Activated CD4-positive, alpha-beta T cell treated with anti-CD3 and anti-CD28 coated beads, Interleukin-2, Interleukin-6, amounts not matched to agents 100 ng/mL and 50 ng/mL, durations not matched to agents 16 hours and 8 hours (primary cell): Measurements from ENCODE around the gene LRRC52.
"Not testable (repeated sequence)": the region's sequence is repeated elsewhere in the genome, so short reads cannot be mapped to it uniquely, and the experiment has no call there.

ENCODE experiments used
- DNase-seq: peaks from one replicate; pipeline ENCODE4 v3.0.0-alpha.2; 2020

LRRC52 gene

GRCh38 chr1:165591391-165591790 lies 47.6 kb downstream of the LRRC52 start:
- DNase-seq: not testable (repeated sequence)

- peak; percentile 77 for DNase-seq
These were observed 49.4 kb downstream of the LRRC52 start for GRCh38 chr1:165592945-165593823.

DNA sequence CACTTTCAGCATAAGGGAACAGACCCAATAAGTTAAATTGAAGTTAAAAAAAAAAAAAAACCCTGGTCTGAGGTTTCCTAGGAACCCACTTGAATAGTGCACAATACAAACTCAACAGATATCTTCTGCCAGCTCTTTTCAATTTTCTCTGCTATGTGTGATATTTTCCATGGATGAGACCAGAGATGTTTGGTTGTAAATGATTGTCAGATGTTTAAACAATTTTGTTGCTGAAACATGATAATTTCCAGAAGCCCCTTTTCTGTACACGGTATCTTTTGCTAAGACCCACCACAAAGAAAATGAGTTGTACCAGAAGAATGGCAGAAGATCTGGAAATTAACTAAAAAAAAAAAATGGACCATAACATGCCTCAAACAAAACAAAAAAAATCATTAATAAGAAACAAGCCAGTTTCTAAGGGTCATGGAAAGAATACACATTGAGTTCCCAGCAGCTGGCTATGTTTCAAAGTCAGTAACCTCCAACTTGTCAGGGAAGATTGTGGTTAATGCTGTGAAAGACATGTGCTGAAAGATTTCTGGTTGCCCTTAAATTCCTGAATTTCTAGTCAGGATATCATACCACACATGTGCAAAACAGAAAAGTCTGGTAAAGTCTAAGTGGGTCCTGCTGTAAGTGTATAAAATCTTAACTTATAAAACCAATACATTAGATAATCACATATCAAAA lies 51.6 kb downstream of the LRRC52 start:
- no peak for DNase-seq

GRCh38 chr1:165597883-165598675 lies 54.3 kb downstream of the LRRC52 start:
- peak; percentile 98 for DNase-seq

GRCh38 chr1:165598676-165599059 lies 54.9 kb downstream of the LRRC52 start:
- no peak for DNase-seq

- no peak for DNase-seq
These were observed 57.0 kb downstream of the LRRC52 start for GRCh38 chr1:165600793-165601192.

GRCh38 chr1:165603810-165604209 lies 60.0 kb downstream of the LRRC52 start:
- no peak for DNase-seq

DNA sequence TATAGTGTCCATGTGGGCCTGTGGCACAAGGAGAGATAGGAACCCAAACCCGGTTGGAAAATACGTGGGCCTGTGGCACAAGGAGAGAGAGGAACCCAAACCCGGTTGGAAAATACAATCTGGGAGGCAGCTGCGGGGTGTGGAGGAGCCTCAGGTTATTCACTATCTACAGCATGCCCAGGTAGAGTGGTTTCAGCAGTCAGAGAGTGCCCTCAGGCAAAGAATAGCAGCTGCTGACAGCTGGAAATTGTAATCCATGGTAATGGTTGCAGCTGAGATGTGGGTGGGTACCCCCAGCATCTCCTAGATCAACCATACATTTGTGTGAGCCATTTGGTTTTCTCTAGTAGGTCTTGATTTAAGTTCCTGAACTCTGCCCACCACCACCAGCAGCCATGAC lies 61.4 kb downstream of the LRRC52 start:
- no peak for DNase-seq

DNA sequence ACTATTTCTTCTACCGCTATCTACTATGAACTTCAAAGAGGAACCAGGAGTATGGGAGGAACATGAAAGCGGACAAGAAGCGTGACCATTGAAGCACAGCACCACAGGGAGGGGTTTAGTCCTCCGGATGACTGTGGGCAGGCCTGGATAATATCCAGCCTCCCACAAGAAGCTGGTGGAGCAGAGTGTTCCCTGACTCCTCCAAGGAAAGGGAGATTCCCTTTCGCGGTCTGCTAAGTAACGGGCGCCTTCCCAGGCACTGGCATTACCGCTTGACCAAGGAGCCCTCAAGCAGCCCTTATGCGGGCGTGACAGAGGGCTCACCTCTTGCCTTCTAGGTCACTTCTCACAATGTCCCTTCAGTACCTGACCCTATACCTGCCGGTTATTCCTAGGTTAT lies 62.9 kb downstream of the LRRC52 start:
- not testable (repeated sequence) for DNase-seq

DNA sequence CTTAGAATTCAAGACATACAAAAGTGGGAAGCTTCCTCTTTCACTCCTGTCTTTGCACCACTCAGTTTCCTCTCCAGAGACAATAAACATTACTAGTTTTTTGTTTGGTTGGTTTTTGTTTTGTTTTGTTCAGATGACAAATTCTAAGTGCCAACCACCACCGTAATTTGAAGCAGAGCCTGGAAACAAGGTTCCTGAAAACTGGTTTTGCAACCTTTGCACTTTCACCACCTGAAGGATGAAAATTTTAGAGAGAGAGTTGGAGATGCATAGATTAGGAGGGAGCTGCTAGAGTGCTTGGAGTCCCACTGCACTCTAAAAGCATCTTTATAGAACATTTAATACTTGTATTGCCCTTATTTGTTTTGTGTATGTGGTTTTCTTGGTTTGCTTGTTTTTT lies 67.1 kb downstream of the LRRC52 start:
- no peak for DNase-seq

- no peak for DNase-seq
These were observed 68.3 kb downstream of the LRRC52 start for GRCh38 chr1:165612062-165612461.
